HG03175 (cell line): ENCODE measurements around the gene TIGD3.

Experiments used
- ATAC-seq: cut with Tn5 transposase; IDR thresholded peaks from one replicate; pipeline ENCODE4 v1.9.1; 2021; ENCODE audit warnings: mild to moderate bottlenecking, moderate library complexity; ENCODE audit not compliant: unreplicated experiment

TIGD3 gene

DNA sequence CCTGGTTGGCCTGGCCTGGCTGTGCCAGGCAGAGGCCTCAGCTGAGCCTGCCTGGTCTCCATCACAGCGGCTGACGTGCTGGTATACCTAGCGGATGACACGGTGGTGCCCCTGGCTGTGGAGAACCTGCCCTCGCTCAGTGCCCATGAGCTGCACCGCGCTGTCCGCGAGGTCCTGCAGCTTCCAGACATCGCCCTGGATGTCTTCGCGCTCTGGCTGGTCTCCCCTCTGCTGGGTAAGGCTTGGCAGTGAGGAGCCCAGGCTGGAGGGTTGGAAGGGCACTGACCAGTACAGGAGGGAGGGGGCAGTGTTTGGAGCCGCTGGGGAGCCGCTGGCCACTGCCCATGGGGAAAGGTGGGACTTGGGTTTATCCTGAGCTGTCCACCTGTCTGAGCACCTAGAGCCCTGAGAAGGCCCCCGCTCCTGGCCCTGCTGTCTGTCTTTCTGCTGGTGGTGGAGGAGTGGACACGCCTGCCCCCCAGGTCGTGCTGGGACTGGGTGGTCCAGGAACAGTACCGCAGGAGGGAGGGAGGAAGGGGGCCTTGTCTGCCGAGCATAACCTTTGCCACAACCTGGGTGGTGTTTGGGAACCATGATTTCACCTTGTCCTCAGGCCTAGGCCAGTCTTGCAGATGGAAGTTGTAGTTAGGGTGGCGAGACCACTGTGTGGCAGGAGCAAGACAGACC, 34.9 kb downstream of the TIGD3 start:
- no peak for ATAC-seq

DNA sequence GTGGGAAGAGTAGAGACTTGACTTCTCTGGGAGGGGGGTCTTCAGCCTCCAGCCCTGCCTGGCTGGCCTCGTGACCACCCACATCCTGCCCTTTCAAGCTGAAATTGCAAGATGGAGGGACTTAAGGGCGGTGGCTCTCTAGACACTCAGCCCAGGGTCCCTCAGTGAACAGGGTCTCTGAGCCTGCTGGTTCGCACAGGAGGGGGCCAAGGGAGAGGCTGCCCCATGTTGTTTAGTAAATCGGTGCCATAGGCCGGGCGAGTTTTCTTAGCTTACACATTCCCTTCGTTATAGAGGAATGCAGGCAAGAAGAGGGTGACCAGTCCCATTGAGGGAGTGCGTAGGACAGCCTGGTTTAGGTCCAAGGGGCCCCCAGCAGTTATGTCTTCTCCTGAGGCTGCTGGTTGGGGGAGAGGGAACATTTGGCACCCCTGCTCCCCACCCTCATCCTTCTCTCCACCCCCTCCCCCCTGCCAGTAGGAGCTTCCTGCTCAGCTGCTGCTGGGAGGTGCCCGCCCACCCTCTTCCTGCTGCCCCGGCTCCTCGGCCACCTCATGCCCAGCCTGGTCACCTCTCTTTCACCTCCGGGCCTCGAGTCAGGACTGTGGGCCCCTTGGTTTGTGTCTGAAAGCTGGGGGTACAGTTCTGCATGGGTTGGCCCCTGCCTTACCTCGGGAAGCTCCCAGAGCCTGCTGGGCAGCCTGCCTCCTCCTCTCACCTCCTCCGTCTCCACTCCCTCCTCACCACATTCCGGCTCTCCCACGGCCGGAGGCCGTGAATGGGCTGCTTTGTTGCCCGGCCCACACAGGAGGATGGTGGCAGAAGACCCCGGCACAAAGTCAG, 35.8 kb downstream of the TIGD3 start:
- no peak for ATAC-seq

- no peak for ATAC-seq
These were observed 36.4 kb downstream of the TIGD3 start for GRCh38 chr11:65390996-65391395.

- no peak for ATAC-seq
These were observed 37.8 kb downstream of the TIGD3 start for GRCh38 chr11:65392186-65392829.

- no peak for ATAC-seq
These were observed 38.3 kb downstream of the TIGD3 start for GRCh38 chr11:65392899-65393298.

DNA sequence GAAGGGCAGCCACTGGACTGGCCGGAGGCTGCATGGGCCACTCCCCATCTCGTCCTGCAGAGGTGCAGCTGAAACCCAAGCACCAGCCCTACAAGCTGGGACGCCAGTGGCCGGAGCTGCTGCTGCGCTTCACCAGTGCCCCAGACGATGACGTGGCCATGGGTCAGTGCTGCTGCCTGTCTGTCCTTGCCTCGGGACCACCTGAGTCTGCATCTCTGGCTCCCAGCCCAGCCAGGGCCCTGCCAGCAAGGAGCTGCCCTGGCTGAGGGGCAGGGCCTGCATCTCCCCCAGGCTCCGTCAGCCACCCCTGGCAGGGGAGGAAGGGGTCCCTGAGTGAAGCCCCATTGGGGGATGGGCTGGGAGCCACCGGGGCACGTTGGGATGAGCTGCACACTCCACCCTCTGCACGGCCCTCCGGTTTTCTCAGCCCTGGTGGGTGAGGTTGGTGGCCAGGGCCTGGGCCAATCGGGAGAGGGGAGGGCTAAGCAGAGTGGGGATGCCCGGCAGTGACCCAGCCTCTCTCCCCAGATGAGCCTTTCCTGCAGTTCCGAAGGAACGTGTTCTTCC, 39.0 kb downstream of the TIGD3 start:
- ATAC-seq, result no peak

GRCh38 chr11:65394125-65394536, 39.6 kb downstream of the TIGD3 start:
- no peak for ATAC-seq

DNA sequence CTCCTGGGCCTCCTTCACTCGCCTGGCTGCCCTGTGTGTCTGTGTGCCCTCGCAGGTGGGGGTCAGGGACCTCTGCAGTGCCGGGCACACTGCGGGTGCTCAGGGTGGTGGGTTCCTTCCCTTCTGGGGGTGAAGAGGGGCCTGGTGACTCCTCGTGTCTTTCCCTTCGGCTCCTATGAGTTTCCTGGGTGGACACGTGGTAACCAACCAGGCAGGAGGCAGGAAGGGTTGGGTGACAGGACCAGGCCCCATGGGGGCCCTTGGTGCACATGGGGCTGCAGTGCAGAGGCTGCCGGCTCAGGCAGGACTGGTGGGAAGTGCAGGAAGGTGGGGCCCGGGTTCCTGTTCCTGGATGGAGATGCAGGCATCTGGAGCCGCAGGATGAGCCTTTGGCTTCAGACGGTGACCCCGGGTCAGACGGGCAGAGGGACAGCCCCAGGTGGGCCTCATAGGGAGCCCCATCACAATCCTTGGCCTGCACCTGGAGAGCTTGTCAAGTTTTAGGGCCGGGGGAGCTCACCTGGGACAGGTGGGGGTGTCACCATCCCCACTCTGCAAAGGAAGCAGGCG, 41.5 kb downstream of the TIGD3 start:
- no peak for ATAC-seq

DNA sequence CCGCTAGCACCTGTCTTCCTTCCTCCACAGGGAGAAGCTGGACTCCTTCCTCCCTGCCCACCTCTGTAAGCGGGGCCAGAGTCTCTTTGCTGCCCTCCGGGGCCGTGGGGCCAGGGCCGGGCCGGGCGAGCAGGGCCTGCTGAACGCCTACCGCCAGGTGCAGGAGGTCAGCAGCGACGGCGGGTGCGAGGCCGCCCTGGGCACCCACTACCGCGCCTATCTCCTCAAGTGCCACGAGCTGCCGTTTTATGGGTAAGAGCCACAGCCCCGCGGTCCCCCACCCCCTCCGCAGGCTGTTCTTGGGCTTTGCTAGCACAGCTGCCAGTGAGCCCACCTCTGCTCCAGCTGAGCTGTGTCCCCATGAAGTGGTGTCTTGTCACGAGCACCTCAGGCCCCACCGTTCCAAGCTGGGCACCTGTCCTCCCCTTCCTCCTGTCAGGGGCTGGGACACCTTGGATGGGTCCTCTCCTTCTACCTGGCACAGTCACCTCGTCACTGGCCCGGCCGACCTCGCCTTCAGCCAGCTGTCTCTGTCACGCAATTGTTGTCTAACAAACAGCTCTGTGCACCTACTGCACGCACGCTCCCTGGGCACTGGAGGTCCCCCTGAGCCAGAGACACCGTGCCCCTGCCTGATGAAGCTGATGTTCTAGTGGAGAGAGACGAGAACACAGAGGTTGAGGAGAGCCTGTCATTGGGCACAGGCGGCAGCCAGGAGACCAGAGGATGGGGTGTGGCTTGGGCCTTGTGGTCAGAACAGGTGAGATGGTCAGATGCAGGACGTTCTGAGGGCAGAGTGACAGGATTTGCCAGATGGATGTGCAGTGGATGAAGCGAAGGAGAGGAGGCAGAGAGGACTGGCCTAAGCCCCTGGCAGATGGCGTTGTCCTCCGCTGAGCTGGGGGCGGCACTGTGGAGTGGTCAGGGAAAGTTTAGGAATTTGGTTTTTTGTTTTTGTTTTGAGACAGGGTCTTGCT, 42.5 kb downstream of the TIGD3 start:
- no peak for ATAC-seq

GRCh38 chr11:65398362-65398910, 43.9 kb downstream of the TIGD3 start:
- no peak for ATAC-seq

DNA sequence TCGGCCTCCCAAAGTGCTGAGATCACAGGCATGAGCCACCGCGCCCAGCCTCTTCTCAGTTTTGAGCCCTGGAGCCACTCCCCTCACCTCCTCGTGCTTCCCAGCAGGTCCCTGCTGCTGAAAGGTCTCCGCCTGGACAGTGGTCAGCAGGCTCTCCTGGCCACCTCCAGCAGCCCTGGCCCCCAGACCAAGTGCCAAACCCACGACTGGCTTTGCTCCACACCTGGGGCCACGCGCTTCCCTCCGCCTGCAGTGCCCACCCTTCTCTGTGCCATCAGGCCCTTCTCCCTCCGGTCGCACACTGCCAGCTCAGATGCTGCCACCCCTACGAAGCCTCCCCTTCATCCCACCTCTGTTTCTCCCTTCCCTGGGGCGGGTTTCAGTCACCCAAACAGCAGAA, 44.7 kb downstream of the TIGD3 start:
- no peak for ATAC-seq

DNA sequence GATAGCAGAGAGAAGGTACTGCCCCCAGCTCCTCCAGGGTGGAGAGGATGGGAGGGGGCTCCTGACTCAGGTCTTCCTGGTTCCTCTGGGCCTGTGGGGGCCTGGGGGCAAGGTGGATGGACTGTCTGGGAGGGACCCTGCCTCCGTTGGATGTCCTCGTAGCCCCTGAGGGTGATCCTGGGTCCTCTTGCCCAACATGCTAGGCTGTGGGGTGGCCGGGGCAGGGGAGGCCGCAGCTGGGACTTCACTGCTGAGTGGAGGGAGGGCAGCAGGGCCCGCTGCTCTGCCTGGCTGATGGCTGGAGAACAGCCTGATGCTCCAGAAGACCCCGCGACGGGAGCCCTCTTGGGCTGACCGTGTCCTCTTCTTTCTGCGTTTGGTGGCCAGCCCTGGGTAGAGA, 45.3 kb downstream of the TIGD3 start:
- no peak for ATAC-seq

DNA sequence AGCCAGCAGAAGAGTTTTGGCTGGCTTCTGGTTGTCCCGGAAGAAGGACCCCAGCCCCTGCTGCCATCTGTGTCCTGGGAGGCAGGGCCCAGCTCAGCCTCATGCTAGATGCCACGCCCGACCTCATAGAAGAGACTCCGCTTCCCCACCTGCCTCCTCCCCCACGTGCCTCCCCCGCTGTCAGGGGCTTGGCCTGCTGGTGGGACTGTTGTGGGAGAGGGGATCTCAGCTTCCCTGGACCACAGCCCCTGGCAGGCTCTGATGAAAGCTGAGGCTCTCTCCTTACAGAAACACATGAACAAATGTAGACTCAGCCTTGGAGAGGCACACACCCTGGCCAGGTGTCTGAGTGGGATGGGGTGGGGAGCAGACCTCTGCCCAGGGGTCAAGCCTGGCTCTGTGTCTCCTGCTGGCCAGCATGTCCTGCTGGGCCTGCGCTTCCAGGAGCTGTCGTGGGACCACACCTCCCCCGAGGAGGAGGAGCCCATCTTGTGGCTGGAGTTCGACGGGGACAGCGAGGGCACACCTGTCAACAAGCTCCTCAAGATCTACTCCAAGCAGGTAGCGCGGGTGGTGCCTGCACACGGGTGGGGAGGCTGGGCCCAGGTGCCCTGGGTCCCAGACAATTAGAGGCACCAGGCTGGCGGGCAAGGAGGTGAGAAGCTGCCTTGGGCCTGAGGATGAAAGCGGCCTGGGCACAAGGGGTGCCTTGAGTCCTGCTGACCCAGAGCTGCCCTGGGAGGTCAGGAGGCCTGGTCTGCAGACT, 45.9 kb downstream of the TIGD3 start:
- ATAC-seq, result no peak

- ATAC-seq, result no peak
These were observed 46.7 kb downstream of the TIGD3 start for GRCh38 chr11:65401073-65401802.

DNA sequence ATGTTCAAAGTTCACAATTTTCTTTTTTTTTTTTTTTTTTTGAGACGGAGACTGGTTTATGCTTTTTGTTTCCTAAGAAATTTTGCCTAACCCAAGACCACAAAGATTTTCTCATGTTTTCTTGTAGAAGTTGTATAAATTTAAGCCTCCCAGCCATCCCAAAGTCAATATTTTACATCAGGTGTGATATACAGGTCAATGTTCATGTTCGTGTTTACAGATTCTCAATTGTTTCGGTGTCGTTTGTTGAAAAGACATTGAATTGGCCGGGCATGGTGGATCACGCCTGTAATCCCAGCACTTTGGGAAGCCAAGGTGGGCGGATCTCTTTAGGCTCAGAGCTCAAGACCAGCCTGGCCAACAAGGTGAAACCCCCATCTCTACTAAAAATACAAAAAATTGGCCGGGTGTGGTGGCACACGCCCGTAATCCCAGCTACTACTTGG, 47.3 kb downstream of the TIGD3 start:
- no peak for ATAC-seq

GRCh38 chr11:65402790-65403189, 48.2 kb downstream of the TIGD3 start:
- no peak for ATAC-seq

- no peak for ATAC-seq
These were observed 49.1 kb downstream of the TIGD3 start for GRCh38 chr11:65403607-65404121.

DNA sequence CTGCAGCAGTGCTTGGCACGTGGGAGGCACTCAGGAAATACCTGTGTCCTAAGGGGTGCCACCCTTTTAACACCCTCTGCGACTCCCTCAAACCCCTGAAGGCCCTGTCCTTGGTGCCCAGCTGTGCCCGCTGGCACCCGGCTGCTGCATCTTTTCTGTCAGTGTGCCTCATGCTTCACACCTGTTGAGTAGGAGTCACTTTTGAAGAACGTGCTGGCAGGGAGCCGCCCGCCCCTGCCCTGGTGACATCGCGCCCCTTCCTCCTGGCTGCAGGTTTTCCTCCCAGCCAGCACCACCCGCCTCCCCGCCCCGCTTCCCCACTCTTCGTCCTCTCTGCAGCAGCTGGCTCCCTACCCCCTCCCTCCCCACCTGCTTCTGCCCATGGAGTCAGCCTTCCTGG, 49.7 kb downstream of the TIGD3 start:
- ATAC-seq, result no peak
